SH-SY5Y (cell line): ENCODE measurements around the gene ZSWIM6.

ENCODE experiments used
- GATA2 ChIP-seq: IDR thresholded peaks from 2 replicates; pipeline ENCODE4 v1.6.1; 2011; ENCODE audit warnings: mild to moderate bottlenecking, low read depth, low read length
- GATA3 ChIP-seq: IDR thresholded peaks from 2 replicates; pipeline ENCODE4 v1.6.1; 2011; ENCODE audit warnings: low read depth, mild to moderate bottlenecking, low read length, moderate library complexity

DNA sequence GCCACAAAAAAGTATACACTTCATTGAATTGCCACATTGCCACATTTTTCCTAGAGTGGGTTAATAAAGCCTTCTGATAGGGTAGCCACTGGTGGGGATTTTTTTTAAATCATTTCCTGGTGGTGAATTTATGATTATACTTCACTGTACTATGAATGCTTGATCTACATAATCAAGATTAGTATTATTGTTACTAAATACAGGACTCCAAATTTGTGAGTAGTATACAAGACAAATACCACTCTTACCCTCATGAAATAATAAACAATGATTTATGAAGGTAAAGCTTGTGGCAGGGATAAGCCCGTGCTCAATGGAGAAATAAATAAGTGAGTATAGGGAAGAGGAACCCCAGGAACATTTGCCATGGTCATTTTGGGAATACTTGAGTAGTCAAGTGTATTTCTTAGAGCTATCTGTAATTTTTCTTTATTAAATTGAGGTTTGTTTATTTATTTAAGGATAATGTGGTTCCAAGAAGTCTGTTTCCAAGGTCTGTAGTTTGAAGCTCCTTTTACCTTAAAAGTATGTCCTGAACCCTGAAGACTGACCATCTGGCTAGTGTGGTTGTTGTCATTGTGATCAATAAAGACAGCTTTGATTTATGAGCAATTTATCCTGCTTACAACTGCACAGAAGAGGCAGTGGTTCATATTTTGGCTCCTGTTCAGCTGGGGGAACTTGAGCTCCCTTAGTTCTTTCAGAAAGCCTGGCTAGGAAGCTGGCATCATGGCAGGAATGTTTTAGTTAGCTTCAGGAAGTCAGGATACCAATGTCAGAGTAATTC lies 118.6 kb downstream of the ZSWIM6 start:
- no peak for TF ChIP-seq GATA2
- TF ChIP-seq GATA3, result no peak
